ENCODE results near the gene SLC49A4. TPM values are rescaled to one million over a fixed set of nuclear protein-coding genes. Genes with fewer than 3 reads are reported as not detected.

The SLC49A4 gene
- total RNA-seq, 1 experiment from 2014 or later: 10.2 TPM

DNA sequence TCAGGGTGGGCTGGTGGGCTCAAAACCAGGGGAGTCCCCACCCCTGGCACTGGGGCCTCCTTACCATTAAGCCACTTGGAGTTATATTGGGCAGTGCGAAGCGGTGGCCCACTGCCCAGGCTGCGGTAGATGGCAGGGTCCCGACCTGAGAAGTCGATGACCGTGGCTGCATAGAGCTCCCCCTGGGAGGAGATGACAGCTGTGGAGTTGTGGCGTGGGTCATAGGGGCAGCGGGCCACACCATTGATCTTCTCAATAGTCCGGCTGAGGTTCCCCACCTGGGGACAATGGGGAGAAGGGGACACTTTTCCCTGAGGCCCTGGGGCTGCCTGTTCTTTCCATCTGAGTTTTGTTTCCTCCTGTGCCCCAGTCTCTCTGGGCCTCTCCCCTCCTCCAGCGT is 132.9 kb downstream of the SLC49A4 start (continued):
- TF ChIP-seq GRHL2 (CRISPR knock-in tag; IDR thresholded peaks at IDR 0.05; ENCODE audit: insufficient replicate concordance, severe bottlenecking) (no peak), NFATC4 (CRISPR knock-in tag; IDR thresholded peaks at IDR 0.05) (no peak), CBFB (CRISPR knock-in tag; IDR thresholded peaks at IDR 0.05; ENCODE audit: low read depth) (no peak)
- TF ChIP-seq, protein P1, sequence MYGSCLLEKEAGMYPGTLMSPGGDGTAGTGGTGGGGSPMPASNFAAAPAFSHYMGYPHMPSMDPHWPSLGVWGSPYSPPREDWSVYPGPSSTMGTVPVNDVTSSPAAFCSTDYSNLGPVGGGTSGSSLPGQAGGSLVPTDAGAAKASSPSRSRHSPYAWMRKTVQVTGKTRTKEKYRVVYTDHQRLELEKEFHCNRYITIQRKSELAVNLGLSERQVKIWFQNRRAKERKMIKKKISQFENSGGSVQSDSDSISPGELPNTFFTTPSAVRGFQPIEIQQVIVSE (CRISPR knock-in tag; IDR thresholded peaks at IDR 0.05; ENCODE audit: borderline replicate concordance): no peak
- TF ChIP-seq, protein P2, sequence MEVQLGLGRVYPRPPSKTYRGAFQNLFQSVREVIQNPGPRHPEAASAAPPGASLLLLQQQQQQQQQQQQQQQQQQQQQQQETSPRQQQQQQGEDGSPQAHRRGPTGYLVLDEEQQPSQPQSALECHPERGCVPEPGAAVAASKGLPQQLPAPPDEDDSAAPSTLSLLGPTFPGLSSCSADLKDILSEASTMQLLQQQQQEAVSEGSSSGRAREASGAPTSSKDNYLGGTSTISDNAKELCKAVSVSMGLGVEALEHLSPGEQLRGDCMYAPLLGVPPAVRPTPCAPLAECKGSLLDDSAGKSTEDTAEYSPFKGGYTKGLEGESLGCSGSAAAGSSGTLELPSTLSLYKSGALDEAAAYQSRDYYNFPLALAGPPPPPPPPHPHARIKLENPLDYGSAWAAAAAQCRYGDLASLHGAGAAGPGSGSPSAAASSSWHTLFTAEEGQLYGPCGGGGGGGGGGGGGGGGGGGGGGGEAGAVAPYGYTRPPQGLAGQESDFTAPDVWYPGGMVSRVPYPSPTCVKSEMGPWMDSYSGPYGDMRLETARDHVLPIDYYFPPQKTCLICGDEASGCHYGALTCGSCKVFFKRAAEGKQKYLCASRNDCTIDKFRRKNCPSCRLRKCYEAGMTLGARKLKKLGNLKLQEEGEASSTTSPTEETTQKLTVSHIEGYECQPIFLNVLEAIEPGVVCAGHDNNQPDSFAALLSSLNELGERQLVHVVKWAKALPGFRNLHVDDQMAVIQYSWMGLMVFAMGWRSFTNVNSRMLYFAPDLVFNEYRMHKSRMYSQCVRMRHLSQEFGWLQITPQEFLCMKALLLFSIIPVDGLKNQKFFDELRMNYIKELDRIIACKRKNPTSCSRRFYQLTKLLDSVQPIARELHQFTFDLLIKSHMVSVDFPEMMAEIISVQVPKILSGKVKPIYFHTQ (CRISPR knock-in tag; IDR thresholded peaks at IDR 0.05): no peak

DNA sequence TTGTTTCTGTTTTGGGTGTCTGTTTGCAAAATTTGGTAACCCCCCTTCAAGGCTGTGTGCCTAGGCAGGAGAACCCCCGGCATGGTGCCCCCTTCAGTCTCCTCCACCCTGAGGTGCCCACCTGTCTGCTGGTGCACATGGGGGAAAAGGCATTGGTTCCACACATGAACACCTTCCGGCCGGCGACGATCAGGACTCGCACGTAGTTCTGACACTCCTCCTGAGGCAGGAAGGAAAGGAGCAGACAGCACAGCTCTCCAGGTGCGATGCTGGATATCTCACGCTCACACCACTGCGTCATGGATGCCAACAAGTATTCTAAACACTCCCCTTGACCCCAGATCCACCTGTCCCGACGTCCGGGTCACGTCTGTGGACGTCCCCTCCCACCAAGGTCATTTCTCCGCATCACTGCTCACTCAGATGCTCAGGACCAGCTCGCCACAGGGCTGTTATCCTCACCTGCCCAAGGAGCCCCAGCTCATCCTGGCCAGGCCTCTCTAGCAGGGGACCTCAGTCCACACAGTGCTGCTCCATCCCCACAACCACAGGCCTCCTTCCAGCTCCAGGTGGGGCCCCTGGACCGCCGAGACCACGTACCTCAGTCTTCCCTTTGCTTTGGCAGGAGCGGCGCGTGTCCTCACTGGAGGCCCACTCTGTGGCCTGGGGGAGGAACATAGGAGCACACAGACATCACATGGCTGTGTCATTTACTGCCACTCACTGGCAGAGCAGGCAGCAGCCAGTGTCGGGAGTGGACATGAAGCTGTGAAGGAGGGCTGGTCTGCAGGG is 133.7 kb downstream of the SLC49A4 start:
- no peaks in the 10 kb centered on the region for H3K36me3 Mint-ChIP-seq
- POLR2A ChIA-PET: no interaction called here
- CTCF ChIA-PET: interaction anchor here (1.0 to 2.7 kb wide), 3 partner anchors 14 to 174 kb away, joined by 3 to 9 read pairs (median 8); no protein-coding TSS in a partner anchor
- DNase-seq (ENCODE audit: low spot score) (no peak), ATAC-seq (no peak)
- no peak overlapping the region for H3K27ac Mint-ChIP-seq
- TF ChIP-seq ZNF263 (CRISPR knock-in tag; IDR thresholded peaks at IDR 0.05; ENCODE audit: low read depth) (no peak), IRF2 (CRISPR knock-in tag; IDR thresholded peaks at IDR 0.05; ENCODE audit: borderline replicate concordance, low read depth) (no peak)
- TF ChIP-seq, protein P3, sequence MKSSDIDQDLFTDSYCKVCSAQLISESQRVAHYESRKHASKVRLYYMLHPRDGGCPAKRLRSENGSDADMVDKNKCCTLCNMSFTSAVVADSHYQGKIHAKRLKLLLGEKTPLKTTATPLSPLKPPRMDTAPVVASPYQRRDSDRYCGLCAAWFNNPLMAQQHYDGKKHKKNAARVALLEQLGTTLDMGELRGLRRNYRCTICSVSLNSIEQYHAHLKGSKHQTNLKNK (CRISPR knock-in tag; IDR thresholded peaks at IDR 0.05): no peak
- TF ChIP-seq, protein P4, sequence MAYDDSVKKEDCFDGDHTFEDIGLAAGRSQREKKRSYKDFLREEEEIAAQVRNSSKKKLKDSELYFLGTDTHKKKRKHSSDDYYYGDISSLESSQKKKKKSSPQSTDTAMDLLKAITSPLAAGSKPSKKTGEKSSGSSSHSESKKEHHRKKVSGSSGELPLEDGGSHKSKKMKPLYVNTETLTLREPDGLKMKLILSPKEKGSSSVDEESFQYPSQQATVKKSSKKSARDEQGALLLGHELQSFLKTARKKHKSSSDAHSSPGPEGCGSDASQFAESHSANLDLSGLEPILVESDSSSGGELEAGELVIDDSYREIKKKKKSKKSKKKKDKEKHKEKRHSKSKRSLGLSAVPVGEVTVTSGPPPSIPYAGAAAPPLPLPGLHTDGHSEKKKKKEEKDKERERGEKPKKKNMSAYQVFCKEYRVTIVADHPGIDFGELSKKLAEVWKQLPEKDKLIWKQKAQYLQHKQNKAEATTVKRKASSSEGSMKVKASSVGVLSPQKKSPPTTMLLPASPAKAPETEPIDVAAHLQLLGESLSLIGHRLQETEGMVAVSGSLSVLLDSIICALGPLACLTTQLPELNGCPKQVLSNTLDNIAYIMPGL (CRISPR knock-in tag; IDR thresholded peaks at IDR 0.05): no peak
- H3K27me3 Mint-ChIP-seq (ENCODE audit: low read depth): no peaks in the 10 kb centered on the region
- H3K4me1 Mint-ChIP-seq: no peaks in the 10 kb centered on the region
- H3K4me3 Mint-ChIP-seq: no peak overlapping the region
- H3K9me3 Mint-ChIP-seq: no peaks in the 10 kb centered on the region

DNA sequence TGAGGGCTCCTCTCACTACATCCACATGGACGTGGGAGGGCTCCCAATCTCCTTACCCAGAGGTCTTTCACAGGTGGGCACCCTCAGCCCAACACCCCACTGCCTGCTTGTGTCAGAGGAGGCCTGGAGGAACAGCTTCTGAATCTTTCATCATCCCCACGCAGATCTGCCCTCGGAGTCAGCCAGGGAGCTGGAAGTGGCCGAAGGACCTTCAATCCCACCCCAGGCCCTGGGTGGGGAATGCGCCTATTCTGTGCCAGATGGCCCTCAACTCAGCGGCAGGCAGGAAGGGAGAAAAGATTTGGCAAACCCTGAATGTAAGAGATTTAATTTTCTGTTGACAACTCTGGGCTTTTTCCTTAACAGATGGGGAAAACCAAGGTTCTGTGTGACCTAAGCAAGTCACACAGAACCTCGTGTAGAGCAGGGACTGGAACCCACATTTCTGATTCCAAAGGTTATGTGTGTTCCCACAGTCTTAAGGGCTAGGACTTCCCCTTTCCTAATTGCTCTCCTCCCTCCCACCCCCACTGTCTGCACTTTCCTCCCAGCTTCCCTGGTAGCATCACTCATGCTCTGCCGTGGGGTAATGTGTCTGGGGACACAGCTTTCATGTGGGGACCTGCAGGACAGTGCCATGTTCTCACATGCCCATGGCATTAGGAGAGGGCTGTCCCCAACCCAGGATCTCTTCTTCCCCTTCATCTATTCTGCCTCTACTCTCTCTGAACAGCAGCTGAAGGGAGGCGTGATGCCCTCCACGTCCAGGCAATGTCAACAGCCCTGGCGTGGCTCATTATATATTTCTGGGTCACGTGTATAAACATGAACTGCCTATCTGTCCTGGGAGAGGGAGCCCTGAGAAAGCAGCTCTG is 134.6 kb downstream of the SLC49A4 start:
- ATAC-seq (no peak), DNase-seq (ENCODE audit: low spot score) (no peak)
- TF ChIP-seq JAZF1 (CRISPR knock-in tag; IDR thresholded peaks at IDR 0.05): no peak
- no peak for TF ChIP-seq PRRX2 (CRISPR knock-in tag; IDR thresholded peaks at IDR 0.05)
- TF ChIP-seq, protein P5, sequence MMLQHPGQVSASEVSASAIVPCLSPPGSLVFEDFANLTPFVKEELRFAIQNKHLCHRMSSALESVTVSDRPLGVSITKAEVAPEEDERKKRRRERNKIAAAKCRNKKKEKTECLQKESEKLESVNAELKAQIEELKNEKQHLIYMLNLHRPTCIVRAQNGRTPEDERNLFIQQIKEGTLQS (CRISPR knock-in tag; conservative IDR thresholded peaks at IDR 0.05): no peak
- TF ChIP-seq OVOL2 (CRISPR knock-in tag; IDR thresholded peaks at IDR 0.05; ENCODE audit: borderline replicate concordance): no peak
- no peak for TF ChIP-seq ZNF138 (CRISPR knock-in tag; conservative IDR thresholded peaks at IDR 0.05)
- TF ChIP-seq, protein P6, sequence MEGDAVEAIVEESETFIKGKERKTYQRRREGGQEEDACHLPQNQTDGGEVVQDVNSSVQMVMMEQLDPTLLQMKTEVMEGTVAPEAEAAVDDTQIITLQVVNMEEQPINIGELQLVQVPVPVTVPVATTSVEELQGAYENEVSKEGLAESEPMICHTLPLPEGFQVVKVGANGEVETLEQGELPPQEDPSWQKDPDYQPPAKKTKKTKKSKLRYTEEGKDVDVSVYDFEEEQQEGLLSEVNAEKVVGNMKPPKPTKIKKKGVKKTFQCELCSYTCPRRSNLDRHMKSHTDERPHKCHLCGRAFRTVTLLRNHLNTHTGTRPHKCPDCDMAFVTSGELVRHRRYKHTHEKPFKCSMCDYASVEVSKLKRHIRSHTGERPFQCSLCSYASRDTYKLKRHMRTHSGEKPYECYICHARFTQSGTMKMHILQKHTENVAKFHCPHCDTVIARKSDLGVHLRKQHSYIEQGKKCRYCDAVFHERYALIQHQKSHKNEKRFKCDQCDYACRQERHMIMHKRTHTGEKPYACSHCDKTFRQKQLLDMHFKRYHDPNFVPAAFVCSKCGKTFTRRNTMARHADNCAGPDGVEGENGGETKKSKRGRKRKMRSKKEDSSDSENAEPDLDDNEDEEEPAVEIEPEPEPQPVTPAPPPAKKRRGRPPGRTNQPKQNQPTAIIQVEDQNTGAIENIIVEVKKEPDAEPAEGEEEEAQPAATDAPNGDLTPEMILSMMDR (IDR thresholded peaks at IDR 0.05): no peak
- no peak for TF ChIP-seq NR1H2 (CRISPR knock-in tag; IDR thresholded peaks at IDR 0.05)
- no peak for TF ChIP-seq TP53 (CRISPR knock-in tag; IDR thresholded peaks at IDR 0.05)
- TF ChIP-seq CREM (CRISPR knock-in tag; IDR thresholded peaks at IDR 0.05): no peak
- TF ChIP-seq NFATC4 (CRISPR knock-in tag; IDR thresholded peaks at IDR 0.05): no peak
- Mint-ChIP-seq H3K36me3 (no peaks in the 10 kb centered on the region), H3K9me3 (no peaks in the 10 kb centered on the region), H3K27me3 (ENCODE audit: low read depth) (no peaks in the 10 kb centered on the region), H3K27ac (no peak overlapping the region), H3K4me3 (no peak overlapping the region), H3K4me1 (no peaks in the 10 kb centered on the region)
- ChIA-PET CTCF (interaction anchor here (1.0 to 1.7 kb wide), 2 partner anchors 14 to 27 kb away, joined by 3 to 9 read pairs; no protein-coding TSS in a partner anchor), POLR2A (no interaction called here)
